ENCODE results near the gene SMLR1. TPM values are rescaled to one million over a fixed set of nuclear protein-coding genes. Genes with fewer than 3 reads are reported as not detected.

The SMLR1 gene
- total RNA-seq, 3 donors from 2014 or later (not counting 1 experiment from before 2014, with no cell fraction given), result not detected

DNA sequence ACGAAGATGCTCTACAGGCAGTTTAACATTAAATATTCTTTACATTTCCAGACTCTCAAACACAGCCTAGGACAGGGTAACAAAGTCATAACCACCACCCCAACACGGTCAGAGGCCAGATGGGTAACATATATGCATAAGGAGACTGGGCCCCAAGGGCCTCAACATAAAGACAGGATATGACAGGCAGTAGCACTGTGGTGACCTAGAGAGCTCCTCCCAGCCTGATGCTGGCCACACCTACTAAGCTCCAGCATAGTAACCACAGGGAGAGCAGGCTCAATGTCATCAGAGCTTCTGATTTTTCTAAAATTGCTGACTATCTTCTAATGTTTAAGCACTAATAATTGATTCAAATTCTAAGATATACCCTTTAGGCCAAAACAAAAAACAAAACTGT lies 21.7 kb downstream of the SMLR1 start:
- no peak overlapping the region for H3K4me3 Mint-ChIP-seq
- H3K36me3 Mint-ChIP-seq, result no peaks in the 10 kb centered on the region
- DNase-seq, result peak in 1 of 2 donors; percentile 33
- H3K4me1 Mint-ChIP-seq, result peaks cover 5 to 7% of the 10 kb centered on the region in 2 donors
- H3K9me3 ChIP-seq (ENCODE audit: control insufficient read depth, insufficient read depth, low read length), result no peaks in the 10 kb centered on the region
- ATAC-seq, result peak; percentile 77 to 97 (median 94)
- H3K27ac ChIP-seq (ENCODE audit: low read length), result no peak overlapping the region
- H3K27ac Mint-ChIP-seq, result no peak overlapping the region
- WGBS (ENCODE audit: insufficient coverage), result 50% methylated on average over 1 of the region's 2 CpGs
- H3K4me1 ChIP-seq (ENCODE audit: control insufficient read depth, insufficient read depth, low read length), result peaks cover 3% of the 10 kb centered on the region
- no peak overlapping the region for H3K4me3 ChIP-seq (ENCODE audit: low read length)
- TF ChIP-seq CTCF (IDR thresholded peaks at IDR 0.05), result no peak
- H3K27me3 Mint-ChIP-seq (ENCODE audit: low read depth in 2 of 2), result no peaks in the 10 kb centered on the region
- H3K36me3 ChIP-seq (ENCODE audit: control insufficient read depth, insufficient read depth, low read length), result no peaks in the 10 kb centered on the region
- no peaks in the 10 kb centered on the region for H3K9me3 Mint-ChIP-seq
- no peaks in the 10 kb centered on the region for H3K27me3 ChIP-seq (ENCODE audit: control insufficient read depth, insufficient read depth, low read length)
- intact Hi-C loops (cut with micrococcal nuclease), result loop anchor here (10.0 kb wide), 1 partner anchor 814 kb away; no protein-coding TSS in a partner anchor

DNA sequence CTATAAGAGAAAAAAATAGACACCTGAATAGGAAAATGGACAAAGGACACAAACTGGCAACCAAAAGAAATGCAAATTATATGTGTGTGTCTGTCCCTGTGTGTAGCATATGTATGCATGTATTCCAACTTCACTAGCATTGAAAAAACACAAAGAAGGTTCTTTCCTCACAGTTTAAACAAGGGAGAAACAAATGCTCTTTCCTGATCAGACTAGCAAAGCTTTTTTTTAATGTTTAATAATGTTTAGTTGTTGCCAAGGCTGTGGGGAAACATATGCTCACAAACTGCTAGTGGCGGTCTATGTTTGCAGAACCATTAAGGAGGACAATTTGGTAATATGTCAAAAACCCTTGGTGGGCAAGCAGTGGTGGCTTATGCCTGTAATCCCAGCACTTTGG lies 22.4 kb downstream of the SMLR1 start:
- H3K27ac ChIP-seq (ENCODE audit: low read length), result no peak overlapping the region
- intact Hi-C loops (cut with micrococcal nuclease), result loop anchor here (10.0 kb wide), 1 partner anchor 815 kb away; no protein-coding TSS in a partner anchor
- H3K36me3 Mint-ChIP-seq, result no peaks in the 10 kb centered on the region
- peaks cover 5 to 7% of the 10 kb centered on the region in 2 donors for H3K4me1 Mint-ChIP-seq
- no peaks in the 10 kb centered on the region for H3K9me3 Mint-ChIP-seq
- no peaks in the 10 kb centered on the region for H3K27me3 Mint-ChIP-seq (ENCODE audit: low read depth in 2 of 2)
- no peak overlapping the region for H3K27ac Mint-ChIP-seq
- H3K4me3 ChIP-seq (ENCODE audit: low read length), result no peak overlapping the region
- no peak for DNase-seq
- peaks cover 3% of the 10 kb centered on the region for H3K4me1 ChIP-seq (ENCODE audit: control insufficient read depth, insufficient read depth, low read length)
- no peak overlapping the region for H3K4me3 Mint-ChIP-seq
- no peak for ATAC-seq
- 100% methylated on average over 1 of the region's 1 CpG for WGBS (ENCODE audit: insufficient coverage)
- no peak for TF ChIP-seq CTCF (IDR thresholded peaks at IDR 0.05)
- H3K36me3 ChIP-seq (ENCODE audit: control insufficient read depth, insufficient read depth, low read length), result no peaks in the 10 kb centered on the region
- no peaks in the 10 kb centered on the region for H3K9me3 ChIP-seq (ENCODE audit: control insufficient read depth, insufficient read depth, low read length)
- H3K27me3 ChIP-seq (ENCODE audit: control insufficient read depth, insufficient read depth, low read length), result no peaks in the 10 kb centered on the region

- H3K27me3 Mint-ChIP-seq (ENCODE audit: low read depth in 2 of 2), result no peaks in the 10 kb centered on the region
- Histone ChIP-seq H3K4me1 (ENCODE audit: control insufficient read depth, insufficient read depth, low read length) (peaks cover 3% of the 10 kb centered on the region), H3K4me3 (ENCODE audit: low read length) (no peak overlapping the region), H3K9me3 (ENCODE audit: control insufficient read depth, insufficient read depth, low read length) (no peaks in the 10 kb centered on the region), H3K27ac (ENCODE audit: low read length) (no peak overlapping the region), H3K27me3 (ENCODE audit: control insufficient read depth, insufficient read depth, low read length) (no peaks in the 10 kb centered on the region), H3K36me3 (ENCODE audit: control insufficient read depth, insufficient read depth, low read length) (no peaks in the 10 kb centered on the region)
- H3K4me1 Mint-ChIP-seq, result peaks cover 5 to 7% of the 10 kb centered on the region in 2 donors
- H3K4me3 Mint-ChIP-seq, result no peak overlapping the region
- no peaks in the 10 kb centered on the region for H3K9me3 Mint-ChIP-seq
- DNase-seq (no peak), ATAC-seq (no peak)
- WGBS (ENCODE audit: insufficient coverage), result 100% methylated on average over 1 of the region's 1 CpG
- intact Hi-C loops (cut with micrococcal nuclease), result no loop called here
- no peak overlapping the region for H3K27ac Mint-ChIP-seq
- no peak for TF ChIP-seq CTCF (IDR thresholded peaks at IDR 0.05)
- H3K36me3 Mint-ChIP-seq, result no peaks in the 10 kb centered on the region
These were observed 23.8 kb downstream of the SMLR1 start for GRCh38 chr6:130851026-130851425.

DNA sequence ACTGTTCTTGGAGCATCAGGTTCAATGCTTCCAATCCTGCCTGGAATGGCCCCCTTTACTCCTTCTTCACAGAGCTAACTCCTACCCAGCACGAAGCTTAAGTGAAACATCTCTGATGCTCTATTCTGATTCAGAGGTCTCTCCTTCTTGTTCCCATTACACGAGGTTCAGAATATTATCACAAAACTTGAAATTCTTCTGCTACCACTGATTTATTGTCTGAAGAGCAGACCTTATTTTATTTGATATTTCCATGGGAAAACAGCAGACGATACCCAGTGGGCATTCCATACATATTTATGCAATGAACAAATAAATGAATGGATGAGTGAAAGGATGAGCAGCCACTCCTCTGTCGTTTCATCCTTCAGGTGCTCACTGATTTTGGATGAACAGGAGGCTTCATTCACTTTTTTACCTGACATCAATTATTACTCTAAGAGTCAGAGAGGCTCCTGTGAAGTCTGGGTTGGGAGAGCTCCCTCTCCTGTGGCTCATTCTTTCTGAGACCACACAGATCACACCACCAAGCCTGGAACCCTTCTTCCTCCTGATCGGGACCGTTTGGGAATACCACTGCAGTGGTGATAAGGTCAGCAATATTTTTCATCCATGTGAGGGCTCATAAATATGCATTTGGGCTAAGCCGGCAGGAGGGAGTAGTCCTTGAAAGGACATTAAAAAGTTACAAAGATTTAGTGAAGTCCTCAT lies 25.8 kb downstream of the SMLR1 start:
- no peak for ATAC-seq
- H3K27ac Mint-ChIP-seq, result no peak overlapping the region
- 97% methylated on average over 6 of the region's 7 CpGs for WGBS (ENCODE audit: insufficient coverage)
- no peak for TF ChIP-seq CTCF (IDR thresholded peaks at IDR 0.05)
- H3K4me3 Mint-ChIP-seq, result no peak overlapping the region
- H3K4me1 ChIP-seq (ENCODE audit: control insufficient read depth, insufficient read depth, low read length), result peaks cover 3% of the 10 kb centered on the region
- no peaks in the 10 kb centered on the region for H3K9me3 ChIP-seq (ENCODE audit: control insufficient read depth, insufficient read depth, low read length)
- peaks cover 5 to 7% of the 10 kb centered on the region in 2 donors for H3K4me1 Mint-ChIP-seq
- no peak for DNase-seq
- intact Hi-C loops (cut with micrococcal nuclease), result no loop called here
- no peak overlapping the region for H3K27ac ChIP-seq (ENCODE audit: low read length)
- no peaks in the 10 kb centered on the region for H3K36me3 ChIP-seq (ENCODE audit: control insufficient read depth, insufficient read depth, low read length)
- no peaks in the 10 kb centered on the region for H3K9me3 Mint-ChIP-seq
- no peaks in the 10 kb centered on the region for H3K36me3 Mint-ChIP-seq
- H3K27me3 Mint-ChIP-seq (ENCODE audit: low read depth in 2 of 2), result no peaks in the 10 kb centered on the region
- no peaks in the 10 kb centered on the region for H3K27me3 ChIP-seq (ENCODE audit: control insufficient read depth, insufficient read depth, low read length)
- no peak overlapping the region for H3K4me3 ChIP-seq (ENCODE audit: low read length)

Data from natural killer cell (primary cell).